GM12878 (cell line): ENCODE results near the gene ITGB3BP. TPM values are rescaled to one million over a fixed set of nuclear protein-coding genes. Genes with fewer than 3 reads are reported as not detected.

Source experiments
- ATAC-seq: fragments of 200-7000 bp; cut with Tn5 transposase; 3 replicates; pipeline ENCODE4 v1.9.1; 2020; ENCODE audit warnings: mild to moderate bottlenecking, moderate library complexity
- BruUV-seq: library from RNA; stranded (reverse); fragments of 400-500 nt; replicated peaks from 2 replicates; lab custom pipeline; 2021; lab: Mats Ljungman, UMichigan
- CTCF ChIA-PET: fragments of 300-600 bp; sonication (Branson Sonifier 250); formaldehyde crosslinking; extraction: SDS; loops from one replicate; lab custom pipeline; 2021; ENCODE audit warnings: inconsistent platforms; lab: Yijun Ruan, JAX
- POLR2A ChIA-PET: fragments of 350-600 bp; formaldehyde crosslinking; extraction: SDS; loops from one replicate; lab custom pipeline; 2021; ENCODE audit warnings: inconsistent platforms; lab: Charles Lee
- RAD21 ChIA-PET: fragments of 300-600 bp; sonication (Branson Sonifier 250); formaldehyde crosslinking; loops from one replicate; lab custom pipeline; 2023; ENCODE audit warnings: antibody characterized with exemption; ENCODE audit not compliant: unreplicated experiment; lab: Charles Lee
- SMC1A ChIA-PET: fragments of 300-600 bp; sonication (Branson Sonifier 250); formaldehyde crosslinking; loops from one replicate; lab custom pipeline; 2023; ENCODE audit not compliant: unreplicated experiment, uncharacterized antibody; lab: Charles Lee
- DNase-seq: peaks from one replicate; pipeline ENCODE4 v3.0.0-alpha.2; 2011; ENCODE audit warnings: low read depth, low spot score
- FAIRE-seq: peaks from 3 replicates; lab custom pipeline; 2011; peaks lifted over from hg19 to GRCh38; lab: Jason Lieb, UNC
- H2AFZ ChIP-seq: 2 replicates; pipeline ENCODE4 v1.6.0; 2011; ENCODE audit warnings: low read depth, low read length, control low read depth; ENCODE audit not compliant: control insufficient read depth
- H3K27ac ChIP-seq: 2 replicates; pipeline ENCODE4 v1.5.1; 2011; ENCODE audit warnings: control low read depth; ENCODE audit not compliant: control insufficient read depth, insufficient read depth
- H3K27me3 ChIP-seq, 2 experiments: replicated peaks in 1 of 2; 2 replicates each; pipeline versions ENCODE4 v1.6.0 to v1.6.1; 2011; ENCODE audit warnings: low read length in 1 of 2; ENCODE audit not compliant: control insufficient read depth in 2 of 2, insufficient read depth in 2 of 2
- H3K36me3 ChIP-seq, 2 experiments: 2 replicates each; pipeline ENCODE4 v1.5.1; 2011; ENCODE audit warnings: low read length in 1 of 2; ENCODE audit not compliant: control insufficient read depth in 2 of 2, insufficient read depth in 2 of 2
- H3K4me1 ChIP-seq: 2 replicates; pipeline ENCODE4 v1.6.1; 2011; ENCODE audit warnings: mild to moderate bottlenecking, low read length, moderate library complexity, mixed read lengths; ENCODE audit not compliant: control insufficient read depth, insufficient read depth
- H3K4me2 ChIP-seq: 2 replicates; pipeline ENCODE4 v1.6.0; 2011; ENCODE audit warnings: control low read depth; ENCODE audit not compliant: control insufficient read depth, insufficient read depth
- H3K4me3 ChIP-seq: fragments of 200-600 bp; sonication (generic); 2 replicates; pipeline ENCODE4 v1.5.1; 2016
- H3K79me2 ChIP-seq: 2 replicates; pipeline ENCODE4 v1.6.0; 2011; ENCODE audit warnings: low read length; ENCODE audit not compliant: control insufficient read depth, insufficient read depth
- H3K9ac ChIP-seq: 2 replicates; pipeline ENCODE4 v1.8.0; 2011; ENCODE audit warnings: low read length, control low read depth, mixed read lengths; ENCODE audit not compliant: control insufficient read depth, insufficient read depth
- H3K9me3 ChIP-seq: replicated peaks from 3 replicates; pipeline ENCODE4 v1.5.1; 2011; ENCODE audit warnings: mild to moderate bottlenecking, low read length; ENCODE audit not compliant: control insufficient read depth, insufficient read depth
- H4K20me1 ChIP-seq: 2 replicates; pipeline ENCODE4 v1.6.0; 2011; ENCODE audit not compliant: control insufficient read depth, insufficient read depth
- BCL11A ChIP-seq: IDR thresholded peaks from 2 replicates; pipeline ENCODE4 v1.6.1; 2011; ENCODE audit warnings: low read depth, low read length
- EGR1 ChIP-seq, 2 experiments: IDR thresholded peaks; 1 replicate in 1 of 2; 2 replicates in 1 of 2; pipeline ENCODE4 v1.6.1; 2011 to 2012; ENCODE audit warnings: low read depth in 2 of 2, low read length in 2 of 2, borderline replicate concordance in 1 of 2, mild to moderate bottlenecking in 1 of 2, moderate library complexity in 1 of 2
- MXI1 ChIP-seq: fragments of 150-350 bp; IDR thresholded peaks from 2 replicates; pipeline ENCODE4 v1.6.1; 2011; ENCODE audit warnings: low read depth, mild to moderate bottlenecking, inconsistent platforms, low read length, improper control_type of control experiment
- NR2C1 ChIP-seq: fragments of 450-650 bp; IDR thresholded peaks from 2 replicates; pipeline ENCODE4 v1.6.1; 2017; ENCODE audit warnings: antibody characterized with exemption, mild to moderate bottlenecking, moderate library complexity
- NR2F1 ChIP-seq: fragments of 450-650 bp; conservative IDR thresholded peaks from 2 replicates; pipeline ENCODE4 v1.6.1; 2017; ENCODE audit warnings: mild to moderate bottlenecking
- PBX3 ChIP-seq: IDR thresholded peaks from 2 replicates; pipeline ENCODE4 v1.6.1; 2011; ENCODE audit warnings: mild to moderate bottlenecking, low read depth, low read length, moderate library complexity; ENCODE audit not compliant: insufficient replicate concordance
- RAD21 ChIP-seq: IDR thresholded peaks from 2 replicates; pipeline ENCODE4 v1.6.1; 2011; ENCODE audit warnings: mild to moderate bottlenecking, low read depth, low read length, moderate library complexity; ENCODE audit not compliant: insufficient read depth
- RBBP5 ChIP-seq: fragments of 200-600 bp; sonication (generic); conservative IDR thresholded peaks from 2 replicates; pipeline ENCODE4 v1.6.1; 2016
- RUNX3 ChIP-seq: IDR thresholded peaks from 2 replicates; pipeline ENCODE4 v1.6.1; 2012; ENCODE audit warnings: low read length, inconsistent platforms
- SREBF2 ChIP-seq: IDR thresholded peaks from 2 replicates; pipeline ENCODE4 v1.6.1; 2012; ENCODE audit warnings: mild to moderate bottlenecking, low read length
- SRF ChIP-seq, 2 experiments: IDR thresholded peaks; 2 replicates each; pipeline ENCODE4 v1.6.1; 2011; ENCODE audit warnings: low read depth in 2 of 2, low read length in 2 of 2, mild to moderate bottlenecking in 1 of 2, moderate library complexity in 1 of 2
- TCF12 ChIP-seq: IDR thresholded peaks from 2 replicates; pipeline ENCODE4 v1.6.1; 2011; ENCODE audit warnings: low read depth, mild to moderate bottlenecking, low read length
- USF2 ChIP-seq: IDR thresholded peaks from 2 replicates; pipeline ENCODE4 v1.6.1; 2011; ENCODE audit warnings: low read depth, low read length, improper control_type of control experiment, borderline replicate concordance
- ZZZ3 ChIP-seq: IDR thresholded peaks from 2 replicates; pipeline ENCODE4 v1.6.1; 2011; ENCODE audit warnings: low read depth; ENCODE audit not compliant: control insufficient read depth, insufficient read length
- in situ Hi-C: fragments of 300-500 bp; cut with MboI; formaldehyde crosslinking; loops from 9 replicates; pipeline ENCODE4 v1.14.3; 2018; ENCODE audit warnings: mixed read lengths
- intact Hi-C: fragments of 100-400 bp; cut with micrococcal nuclease; formaldehyde crosslinking; loops from one replicate; pipeline ENCODE4 v1.14.2; 2022; ENCODE audit not compliant: unreplicated experiment
- polyA plus RNA-seq, 11 experiments: library from polyadenylated mRNA; depleted of rRNA in 4 of 11; unstranded in 6 of 11; stranded (reverse) in 5 of 11; fragments of >200 nt; fragmentation: Nextera tagmentation in 4 of 11; fragmentation: Illumina TruSeq in 1 of 11; extraction: Ambion mirVana in 4 of 11; extraction: Trizol in 1 of 11; gene quantifications; 1 replicate in 1 of 11; 2 replicates in 10 of 11; pipeline versions ENCODE4 v1.2.1 to v1.2.3, GENCODE V29; 2011 to 2016; ENCODE audit warnings: inconsistent platforms in 2 of 11, missing spikeins in 2 of 11, low read depth in 1 of 11
- total RNA-seq, 4 experiments: library from RNA; depleted of rRNA in 3 of 4; stranded (reverse); fragments of >200 nt in 3 of 4; fragmentation: Illumina TruSeq in 1 of 4; extraction: Trizol in 1 of 4; gene quantifications; 2 replicates each; pipeline versions ENCODE4 v1.2.1 to v1.2.3, GENCODE V29; 2013 to 2021
- TF ChIP-seq, protein P1 (sequence below): IDR thresholded peaks from 2 replicates; pipeline ENCODE4 v1.6.1; 2011; ENCODE audit warnings: low read depth, mild to moderate bottlenecking, low read length, moderate library complexity, borderline replicate concordance; ENCODE audit errors: extremely low read depth
- TF ChIP-seq, protein P2 (sequence below): IDR thresholded peaks from 2 replicates; pipeline ENCODE4 v1.6.1; 2012; ENCODE audit warnings: low read depth, low read length, improper control_type of control experiment
- TF ChIP-seq, protein P3 (sequence below): fragments of 450-650 bp; formaldehyde crosslinking; IDR thresholded peaks from 2 replicates; pipeline ENCODE4 v1.4.0; 2020; ENCODE audit warnings: mild to moderate bottlenecking, moderate library complexity

ITGB3BP gene
- total and polyA plus RNA-seq, 10 of the 15 experiments (the other 5 are each of a cell fraction or from before 2014, with no cell fraction given), result 39.2 to 86.2 (median 61.8) TPM

GRCh38 chr1:63534406-63534805 lies 11.4 kb upstream of the ITGB3BP start:
- Histone ChIP-seq H3K9me3 (no peaks in the 10 kb centered on the region), H2AFZ (no peak overlapping the region), H3K27me3 (no peaks in the 10 kb centered on the region), H3K4me2 (no peak overlapping the region), H3K9ac (no peak overlapping the region), H3K4me1 (no peaks in the 10 kb centered on the region), H3K27ac (no peak overlapping the region), H3K79me2 (no peaks in the 10 kb centered on the region), H4K20me1 (no peaks in the 10 kb centered on the region), H3K4me3 (no peak overlapping the region), H3K36me3 (no peaks in the 10 kb centered on the region; a peak in 1 of 4 replicates)
- SMC1A ChIA-PET, result no interaction called here
- POLR2A ChIA-PET, result no interaction called here
- in situ Hi-C loops (no loop called here), intact Hi-C loops (no loop called here)
- TF ChIP-seq, protein P1, sequence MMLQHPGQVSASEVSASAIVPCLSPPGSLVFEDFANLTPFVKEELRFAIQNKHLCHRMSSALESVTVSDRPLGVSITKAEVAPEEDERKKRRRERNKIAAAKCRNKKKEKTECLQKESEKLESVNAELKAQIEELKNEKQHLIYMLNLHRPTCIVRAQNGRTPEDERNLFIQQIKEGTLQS, result no peak
- TF ChIP-seq, protein P2, sequence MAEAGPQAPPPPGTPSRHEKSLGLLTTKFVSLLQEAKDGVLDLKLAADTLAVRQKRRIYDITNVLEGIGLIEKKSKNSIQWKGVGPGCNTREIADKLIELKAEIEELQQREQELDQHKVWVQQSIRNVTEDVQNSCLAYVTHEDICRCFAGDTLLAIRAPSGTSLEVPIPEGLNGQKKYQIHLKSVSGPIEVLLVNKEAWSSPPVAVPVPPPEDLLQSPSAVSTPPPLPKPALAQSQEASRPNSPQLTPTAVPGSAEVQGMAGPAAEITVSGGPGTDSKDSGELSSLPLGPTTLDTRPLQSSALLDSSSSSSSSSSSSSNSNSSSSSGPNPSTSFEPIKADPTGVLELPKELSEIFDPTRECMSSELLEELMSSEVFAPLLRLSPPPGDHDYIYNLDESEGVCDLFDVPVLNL, result no peak
- TF ChIP-seq MXI1 (no peak), TCF12 (no peak), EGR1 (IDR thresholded peaks at IDR 0.05; ENCODE audit: borderline replicate concordance in 1 of 2, low read depth in 2 of 2, low read length in 2 of 2) (no peak), ZZZ3 (no peak), RBBP5 (no peak), BCL11A (no peak), USF2 (no peak), PBX3 (no peak), NR2C1 (no peak), SRF (IDR thresholded peaks at IDR 0.05; ENCODE audit: low read depth in 2 of 2, low read length in 2 of 2) (no peak), SREBF2 (no peak), RUNX3 (no peak), RAD21 (no peak), NR2F1 (no peak)
- TF ChIP-seq, protein P3, sequence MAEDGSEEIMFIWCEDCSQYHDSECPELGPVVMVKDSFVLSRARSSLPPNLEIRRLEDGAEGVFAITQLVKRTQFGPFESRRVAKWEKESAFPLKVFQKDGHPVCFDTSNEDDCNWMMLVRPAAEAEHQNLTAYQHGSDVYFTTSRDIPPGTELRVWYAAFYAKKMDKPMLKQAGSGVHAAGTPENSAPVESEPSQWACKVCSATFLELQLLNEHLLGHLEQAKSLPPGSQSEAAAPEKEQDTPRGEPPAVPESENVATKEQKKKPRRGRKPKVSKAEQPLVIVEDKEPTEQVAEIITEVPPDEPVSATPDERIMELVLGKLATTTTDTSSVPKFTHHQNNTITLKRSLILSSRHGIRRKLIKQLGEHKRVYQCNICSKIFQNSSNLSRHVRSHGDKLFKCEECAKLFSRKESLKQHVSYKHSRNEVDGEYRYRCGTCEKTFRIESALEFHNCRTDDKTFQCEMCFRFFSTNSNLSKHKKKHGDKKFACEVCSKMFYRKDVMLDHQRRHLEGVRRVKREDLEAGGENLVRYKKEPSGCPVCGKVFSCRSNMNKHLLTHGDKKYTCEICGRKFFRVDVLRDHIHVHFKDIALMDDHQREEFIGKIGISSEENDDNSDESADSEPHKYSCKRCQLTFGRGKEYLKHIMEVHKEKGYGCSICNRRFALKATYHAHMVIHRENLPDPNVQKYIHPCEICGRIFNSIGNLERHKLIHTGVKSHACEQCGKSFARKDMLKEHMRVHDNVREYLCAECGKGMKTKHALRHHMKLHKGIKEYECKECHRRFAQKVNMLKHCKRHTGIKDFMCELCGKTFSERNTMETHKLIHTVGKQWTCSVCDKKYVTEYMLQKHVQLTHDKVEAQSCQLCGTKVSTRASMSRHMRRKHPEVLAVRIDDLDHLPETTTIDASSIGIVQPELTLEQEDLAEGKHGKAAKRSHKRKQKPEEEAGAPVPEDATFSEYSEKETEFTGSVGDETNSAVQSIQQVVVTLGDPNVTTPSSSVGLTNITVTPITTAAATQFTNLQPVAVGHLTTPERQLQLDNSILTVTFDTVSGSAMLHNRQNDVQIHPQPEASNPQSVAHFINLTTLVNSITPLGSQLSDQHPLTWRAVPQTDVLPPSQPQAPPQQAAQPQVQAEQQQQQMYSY (CRISPR knock-in tag), result no peak
- FAIRE-seq, result no peak
- CTCF ChIA-PET, result interaction anchor here (7.2 kb wide), 1 partner anchor 21 kb away, joined by 48 read pairs; no protein-coding TSS in a partner anchor
- BruUV-seq, result no TSS peak
- no peak for ATAC-seq
- RAD21 ChIA-PET, result no interaction called here
- DNase-seq, result no peak
